D341Med (cell line): ENCODE data around the gene CFAP97D2.
A peak's percentile ranks its signal among the peaks of the same experiment; 100 is the strongest.
"Not testable (repeated sequence)": the region's sequence is repeated elsewhere in the genome, so short reads cannot be mapped to it uniquely, and the experiment has no call there.

Experiments used
- DNase-seq: peaks from one replicate; pipeline ENCODE4 v3.0.0; 2012; ENCODE audit warnings: low spot score

The CFAP97D2 gene

GRCh38 chr13:114143806-114144605 is 35.1 kb upstream of the CFAP97D2 start:
- no peak for DNase-seq

- DNase-seq: no peak
These were observed 34.3 kb upstream of the CFAP97D2 start for GRCh38 chr13:114144606-114145244.

DNA sequence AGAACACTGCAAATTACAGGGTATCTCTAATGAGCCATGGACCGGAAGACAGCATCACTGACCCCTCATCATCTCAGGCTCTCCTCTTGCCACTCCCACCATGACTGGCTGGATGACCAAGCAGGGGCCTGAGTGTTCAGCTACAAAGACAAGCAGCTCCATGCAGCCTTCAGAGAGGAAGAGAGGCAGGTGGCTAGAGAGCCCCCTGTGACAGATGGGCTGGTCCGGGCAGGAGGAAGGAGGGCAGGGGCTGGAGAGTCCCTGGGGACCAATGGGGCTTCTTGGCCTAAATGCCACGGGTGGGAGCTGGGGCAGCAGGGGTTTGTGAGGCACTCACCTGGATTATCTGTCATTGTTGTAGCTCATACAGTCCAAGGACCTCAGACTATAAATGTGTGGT is 33.8 kb upstream of the CFAP97D2 start:
- no peak for DNase-seq

DNA sequence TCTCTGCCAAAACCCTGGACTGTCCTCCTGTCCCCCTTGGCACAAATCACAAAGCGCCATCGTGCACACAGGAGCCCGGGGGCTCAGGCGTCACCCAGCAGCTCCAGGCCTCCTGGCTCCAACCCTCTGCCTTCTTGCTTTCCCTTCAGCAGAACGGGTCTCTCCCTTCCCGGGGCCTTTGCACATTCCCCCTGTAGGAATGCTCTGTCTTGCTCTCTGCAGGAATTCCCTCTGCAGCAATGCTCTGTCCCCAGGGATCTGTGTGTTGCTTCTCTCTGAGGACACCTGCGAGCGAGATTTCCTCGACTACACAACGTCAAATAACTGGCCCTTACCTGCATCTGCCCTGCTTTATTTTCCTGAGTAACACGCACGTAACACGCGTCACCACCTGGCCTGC is 33.3 kb upstream of the CFAP97D2 start:
- DNase-seq: no peak

DNA sequence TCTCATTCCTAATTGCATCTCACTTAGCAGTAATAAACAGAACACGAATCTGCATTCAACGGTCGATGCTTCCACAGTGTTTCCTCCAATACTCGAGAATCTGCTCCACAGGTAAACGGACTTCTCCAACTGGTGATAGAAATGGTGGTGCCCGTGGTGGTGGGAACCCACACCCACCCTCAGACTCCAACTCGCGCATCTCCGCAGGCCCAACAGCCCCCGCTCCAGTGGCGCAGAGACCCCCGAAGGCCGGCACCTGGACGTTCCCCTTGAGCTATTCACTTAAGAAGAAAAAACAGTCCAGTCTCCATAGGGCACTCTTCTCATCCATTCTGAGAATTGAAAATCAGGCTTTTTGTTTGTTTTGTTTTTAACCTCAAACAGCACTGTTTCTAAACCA is 32.9 kb upstream of the CFAP97D2 start:
- no peak for DNase-seq

- peak; percentile 61 for DNase-seq
These were observed 32.4 kb upstream of the CFAP97D2 start for GRCh38 chr13:114146629-114147028.

GRCh38 chr13:114147803-114148520 is 31.1 kb upstream of the CFAP97D2 start:
- no peak for DNase-seq

DNA sequence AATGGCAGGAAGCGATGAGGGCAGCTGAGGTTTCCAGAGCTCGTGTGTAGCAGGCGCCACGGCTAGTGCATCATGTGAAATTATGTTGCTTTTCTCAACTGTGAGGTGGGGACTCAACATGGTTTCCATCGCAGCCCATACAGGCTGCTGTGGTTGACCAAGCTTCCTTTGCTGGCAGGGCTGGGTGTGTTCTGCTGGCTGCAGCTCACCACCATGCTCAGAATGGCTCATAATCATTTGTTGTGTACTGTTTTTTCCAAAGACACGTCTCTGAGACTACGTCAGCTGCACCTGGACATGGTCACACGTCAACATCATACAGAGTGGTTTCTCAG is 30.6 kb upstream of the CFAP97D2 start:
- DNase-seq: no peak

DNA sequence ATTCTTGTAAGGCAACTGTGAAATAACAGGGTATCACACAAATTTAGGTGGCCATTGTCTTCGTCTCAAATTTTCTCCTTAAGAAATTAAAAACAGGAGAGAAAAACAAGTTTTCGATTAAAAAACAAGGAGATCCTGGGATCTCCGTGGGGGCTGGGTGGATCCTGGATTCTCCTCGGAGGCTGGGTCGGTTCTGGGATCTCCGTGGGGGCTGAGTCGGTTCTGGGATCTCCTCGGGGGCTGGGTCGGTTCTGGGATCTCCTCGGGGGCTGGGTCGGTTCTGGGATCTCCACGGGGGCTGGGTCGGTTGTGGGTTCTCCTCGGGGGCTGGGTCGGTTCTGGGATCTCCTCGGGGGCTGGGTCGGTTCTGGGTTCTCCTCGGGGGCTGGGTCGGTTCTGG is 30.2 kb upstream of the CFAP97D2 start:
- not testable (repeated sequence) for DNase-seq

DNA sequence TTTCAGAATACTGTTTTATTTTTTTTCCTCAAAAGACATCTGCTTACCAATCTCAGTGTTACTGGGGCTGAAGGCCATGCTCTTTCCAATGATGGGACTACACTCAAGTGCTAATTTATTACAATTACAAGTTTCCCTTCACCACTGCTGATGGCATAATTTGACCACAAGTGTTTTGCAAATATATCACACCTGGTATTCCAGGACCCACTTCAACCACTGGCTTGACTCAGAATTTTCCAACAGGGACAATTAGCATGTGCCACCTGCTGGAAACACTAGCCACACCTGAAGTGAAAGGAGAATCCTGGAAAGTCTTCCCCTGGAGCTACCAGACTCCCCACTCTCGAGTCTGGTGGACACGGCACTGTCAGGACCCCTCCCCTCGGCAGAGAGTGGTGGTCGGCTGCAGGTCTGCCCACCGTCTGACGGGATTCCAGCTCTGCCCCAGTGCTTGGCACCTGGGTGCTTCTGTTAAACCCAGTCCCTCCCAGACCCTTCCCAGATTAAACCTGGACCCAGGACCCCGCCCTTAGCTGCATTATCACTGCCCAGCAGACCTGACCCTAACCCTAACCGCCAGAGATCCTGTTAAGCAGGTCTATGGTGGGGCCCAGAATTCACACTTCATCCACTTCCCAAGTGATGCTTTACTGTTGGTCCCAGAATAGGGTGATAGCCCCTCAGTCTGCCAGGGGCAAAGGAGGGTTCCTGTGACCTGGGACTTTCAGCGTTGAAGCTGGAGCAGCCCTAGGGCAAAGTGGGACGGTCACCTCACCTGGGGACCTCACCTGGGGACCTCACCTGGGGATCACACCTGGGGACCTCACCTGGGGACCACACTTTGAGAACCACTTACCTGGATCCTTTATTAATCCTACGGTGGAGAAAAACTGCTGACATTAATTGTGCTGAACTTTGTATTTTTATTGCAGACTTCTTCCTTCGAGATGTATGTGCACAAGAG is 29.0 kb upstream of the CFAP97D2 start:
- no peak for DNase-seq

DNA sequence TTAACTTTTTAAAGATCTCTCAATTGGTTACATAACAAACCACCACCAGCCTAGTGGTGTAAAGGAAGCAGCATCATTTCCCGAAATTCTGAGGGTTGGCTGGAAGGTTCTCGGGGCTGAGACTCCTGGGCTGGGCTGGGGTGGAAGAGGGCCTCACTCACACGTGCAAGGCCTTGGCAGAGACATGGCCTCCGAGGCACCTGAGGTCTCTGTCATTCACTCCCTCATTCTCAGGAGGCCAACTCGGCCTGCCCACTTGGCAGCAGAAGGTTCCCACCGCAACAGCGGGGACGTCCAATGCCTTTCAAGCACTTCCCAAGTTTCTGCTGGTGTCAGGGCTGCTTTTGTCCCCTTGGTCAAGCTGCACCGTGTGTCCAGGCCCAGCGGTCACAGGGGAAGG is 28.0 kb upstream of the CFAP97D2 start:
- DNase-seq: no peak

DNA sequence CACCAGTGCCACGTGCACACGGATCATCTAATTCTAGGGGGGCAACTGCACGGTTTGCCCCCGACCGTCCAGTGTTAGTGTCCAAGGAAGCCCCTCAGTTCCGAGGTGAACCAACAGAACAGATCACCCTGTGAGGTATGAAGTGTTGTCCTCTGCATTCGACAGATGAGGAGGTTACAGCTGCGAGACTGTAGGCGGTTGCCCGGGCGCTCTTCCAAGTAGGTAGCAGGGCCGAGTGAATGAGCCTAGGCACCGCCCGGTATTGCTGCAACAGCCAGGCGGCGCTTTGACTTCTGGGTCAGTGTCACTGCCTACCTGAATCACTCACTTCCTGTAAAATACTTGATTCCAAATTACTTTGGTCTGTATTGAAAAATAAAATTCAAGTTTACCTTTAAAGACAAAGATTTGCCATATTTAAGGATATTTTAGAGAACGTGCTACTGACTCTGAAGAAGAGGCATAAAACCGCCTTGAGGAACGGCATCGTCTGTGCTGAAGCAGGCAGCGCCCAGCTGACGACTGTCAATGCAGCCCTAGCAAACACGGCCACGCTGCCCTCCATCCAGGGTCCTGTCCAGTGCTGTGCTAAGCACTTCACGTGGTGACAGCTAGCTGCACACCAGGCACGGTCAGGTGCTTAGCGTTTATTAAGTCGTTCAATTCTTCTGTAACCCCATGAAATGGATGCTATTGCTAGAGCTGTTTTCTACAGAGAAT is 27.3 kb upstream of the CFAP97D2 start:
- no peak for DNase-seq

GRCh38 chr13:114152285-114152645 is 26.8 kb upstream of the CFAP97D2 start:
- DNase-seq: no peak

DNA sequence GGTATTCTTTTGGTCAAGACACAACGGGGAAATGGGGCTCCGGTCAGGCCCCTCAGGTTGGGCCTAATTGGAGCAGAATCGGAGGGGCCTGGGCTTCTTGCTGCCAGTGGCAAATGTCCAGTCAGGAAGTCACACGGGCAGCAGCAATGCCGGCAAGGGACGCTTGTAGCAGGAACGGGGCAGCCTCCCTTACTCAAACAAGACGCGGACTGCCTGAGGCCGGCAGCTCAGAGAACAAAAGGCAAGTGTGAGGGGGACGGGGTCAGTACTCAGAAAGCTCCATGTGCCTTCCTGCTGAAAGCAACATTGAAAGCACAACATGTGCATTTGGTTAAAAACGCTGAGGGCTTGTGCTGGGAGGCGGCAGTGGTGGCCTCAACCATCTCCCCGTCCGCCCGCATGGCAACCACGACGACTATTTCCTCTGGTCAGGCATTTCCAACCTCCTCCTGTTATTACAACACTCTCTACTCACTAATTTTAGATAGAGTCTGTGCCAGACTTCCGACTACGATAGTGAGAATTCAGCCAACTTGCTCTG is 26.2 kb upstream of the CFAP97D2 start:
- DNase-seq: peak; percentile 19

GRCh38 chr13:114153485-114154080 is 25.5 kb upstream of the CFAP97D2 start:
- no peak for DNase-seq

GRCh38 chr13:114154476-114154875 is 24.6 kb upstream of the CFAP97D2 start:
- no peak for DNase-seq

- DNase-seq: no peak
These were observed 23.7 kb upstream of the CFAP97D2 start for GRCh38 chr13:114155320-114155719.

GRCh38 chr13:114155926-114156883 is 22.9 kb upstream of the CFAP97D2 start:
- DNase-seq: no peak

GRCh38 chr13:114157869-114158495 is 21.1 kb upstream of the CFAP97D2 start:
- DNase-seq: no peak
